Measurements from ENCODE around the gene USP7.

DNA sequence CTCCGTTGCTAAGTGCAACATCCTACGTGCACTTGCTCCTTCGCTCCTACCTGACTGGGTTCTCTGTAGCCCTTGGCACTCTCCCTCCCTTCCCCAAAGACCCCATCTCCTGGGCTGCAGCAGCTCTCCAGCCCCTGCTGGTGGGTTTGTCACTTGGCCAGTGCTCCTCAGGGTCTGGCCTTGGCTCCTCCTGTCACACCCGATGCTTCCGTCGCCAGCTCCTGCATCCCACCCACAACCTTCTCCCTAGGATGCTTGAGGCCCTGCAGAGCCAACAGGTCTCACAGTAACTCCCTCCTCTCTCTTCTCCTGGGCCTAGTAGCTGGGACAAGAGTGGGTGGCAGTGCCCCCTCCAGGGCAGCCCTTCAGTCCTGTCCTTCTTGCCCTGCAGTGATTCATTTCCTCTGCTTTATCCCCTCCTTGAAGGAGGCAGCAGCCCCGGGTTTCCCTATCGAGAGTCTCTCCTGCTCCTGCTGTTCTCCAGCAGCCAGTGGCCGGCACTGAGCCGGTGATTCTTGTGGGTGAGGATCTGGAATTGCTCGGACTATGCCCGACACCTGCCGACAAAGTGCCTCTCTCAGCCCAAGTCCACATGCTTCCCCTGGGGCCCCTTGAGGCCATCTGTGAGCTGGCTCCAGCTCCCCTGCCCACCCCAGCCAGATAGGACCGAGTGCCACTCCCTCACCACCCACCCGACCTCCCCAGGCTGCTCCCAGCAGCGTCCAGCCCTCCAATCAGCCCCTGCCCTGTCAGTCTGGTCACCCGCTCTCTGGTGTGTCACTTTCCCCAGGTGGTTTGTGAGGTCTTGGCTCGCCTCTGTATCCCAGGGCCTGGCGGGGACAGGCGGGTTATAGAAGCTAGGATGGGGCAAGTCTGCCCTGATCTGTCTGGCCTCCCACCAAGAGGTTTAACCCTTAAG lies 77.8 kb downstream of the USP7 start:
- TF ChIP-seq, protein P1, sequence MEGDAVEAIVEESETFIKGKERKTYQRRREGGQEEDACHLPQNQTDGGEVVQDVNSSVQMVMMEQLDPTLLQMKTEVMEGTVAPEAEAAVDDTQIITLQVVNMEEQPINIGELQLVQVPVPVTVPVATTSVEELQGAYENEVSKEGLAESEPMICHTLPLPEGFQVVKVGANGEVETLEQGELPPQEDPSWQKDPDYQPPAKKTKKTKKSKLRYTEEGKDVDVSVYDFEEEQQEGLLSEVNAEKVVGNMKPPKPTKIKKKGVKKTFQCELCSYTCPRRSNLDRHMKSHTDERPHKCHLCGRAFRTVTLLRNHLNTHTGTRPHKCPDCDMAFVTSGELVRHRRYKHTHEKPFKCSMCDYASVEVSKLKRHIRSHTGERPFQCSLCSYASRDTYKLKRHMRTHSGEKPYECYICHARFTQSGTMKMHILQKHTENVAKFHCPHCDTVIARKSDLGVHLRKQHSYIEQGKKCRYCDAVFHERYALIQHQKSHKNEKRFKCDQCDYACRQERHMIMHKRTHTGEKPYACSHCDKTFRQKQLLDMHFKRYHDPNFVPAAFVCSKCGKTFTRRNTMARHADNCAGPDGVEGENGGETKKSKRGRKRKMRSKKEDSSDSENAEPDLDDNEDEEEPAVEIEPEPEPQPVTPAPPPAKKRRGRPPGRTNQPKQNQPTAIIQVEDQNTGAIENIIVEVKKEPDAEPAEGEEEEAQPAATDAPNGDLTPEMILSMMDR (IDR thresholded peaks at IDR 0.05), result no peak
- TF ChIP-seq POLR2A (IDR thresholded peaks at IDR 0.05), result no peak
- no peak for TF ChIP-seq EP300 (IDR thresholded peaks at IDR 0.05)

Data from ovary (tissue), 3 donors.